HG02610 (cell line): ENCODE results near the gene GRID1.
"Not testable (repeated sequence)": the region's sequence is repeated elsewhere in the genome, so short reads cannot be mapped to it uniquely, and the experiment has no call there.

ENCODE experiments used
- ATAC-seq: cut with Tn5 transposase; IDR thresholded peaks from one replicate; pipeline ENCODE4 v1.9.1; 2021; ENCODE audit warnings: mild to moderate bottlenecking, moderate library complexity; ENCODE audit not compliant: unreplicated experiment

Gene GRID1

GRCh38 chr10:86099542-86100334, 266.9 kb downstream of the GRID1 start:
- no peak for ATAC-seq

GRCh38 chr10:86098187-86098881, 268.3 kb downstream of the GRID1 start:
- ATAC-seq = no peak

GRCh38 chr10:86095061-86095460, 271.5 kb downstream of the GRID1 start:
- ATAC-seq = not testable (repeated sequence)

- not testable (repeated sequence) for ATAC-seq
These were observed 274.3 kb downstream of the GRID1 start for GRCh38 chr10:86092311-86092710.

- no peak for ATAC-seq
These were observed 275.4 kb downstream of the GRID1 start for GRCh38 chr10:86091216-86091615.

- ATAC-seq = no peak
These were observed 275.8 kb downstream of the GRID1 start for GRCh38 chr10:86090807-86091206.

- no peak for ATAC-seq
These were observed 278.9 kb downstream of the GRID1 start for GRCh38 chr10:86087716-86088115.

GRCh38 chr10:86086418-86086817, 280.2 kb downstream of the GRID1 start:
- no peak for ATAC-seq

GRCh38 chr10:86085686-86086085, 280.9 kb downstream of the GRID1 start:
- ATAC-seq = no peak

- no peak for ATAC-seq
These were observed 281.5 kb downstream of the GRID1 start for GRCh38 chr10:86085136-86085535.

GRCh38 chr10:86084585-86084984, 282.0 kb downstream of the GRID1 start:
- no peak for ATAC-seq

GRCh38 chr10:86083664-86084175, 282.9 kb downstream of the GRID1 start:
- no peak for ATAC-seq

GRCh38 chr10:86083206-86083605, 283.4 kb downstream of the GRID1 start:
- ATAC-seq = no peak

- ATAC-seq = no peak
These were observed 284.0 kb downstream of the GRID1 start for GRCh38 chr10:86082556-86082955.

GRCh38 chr10:86079088-86079487, 287.5 kb downstream of the GRID1 start:
- ATAC-seq = no peak

- ATAC-seq = no peak
These were observed 288.0 kb downstream of the GRID1 start for GRCh38 chr10:86078639-86079035.

- no peak for ATAC-seq
These were observed 288.5 kb downstream of the GRID1 start for GRCh38 chr10:86077871-86078638.

- no peak for ATAC-seq
These were observed 289.3 kb downstream of the GRID1 start for GRCh38 chr10:86077271-86077670.

GRCh38 chr10:86076497-86076896, 290.1 kb downstream of the GRID1 start:
- ATAC-seq = not testable (repeated sequence)

- no peak for ATAC-seq
These were observed 291.1 kb downstream of the GRID1 start for GRCh38 chr10:86075512-86075911.

- no peak for ATAC-seq
These were observed 292.3 kb downstream of the GRID1 start for GRCh38 chr10:86074294-86074693.
